ENCODE results near the gene TLK1. TPM values are rescaled to one million over a fixed set of nuclear protein-coding genes. Genes with fewer than 3 reads are reported as not detected.

The TLK1 gene
- total RNA-seq, 1 donor from 2014 or later, result 58.1 TPM

GRCh38 chr2:171201767-171202166 lies 41.1 kb upstream of the TLK1 start:
- ATAC-seq (no peak), DNase-seq (no peak)
- Histone ChIP-seq H3K36me3 (no peaks in the 10 kb centered on the region), H3K4me1 (no peaks in the 10 kb centered on the region), H3K27me3 (no peaks in the 10 kb centered on the region), H3K4me3 (no peak overlapping the region), H3K27ac (no peak overlapping the region), H3K9me3 (no peaks in the 10 kb centered on the region)
- intact Hi-C loops (cut with DNase I), result no loop called here
- TF ChIP-seq CTCF (IDR thresholded peaks at IDR 0.05), result no peak

- Histone ChIP-seq H3K27me3 (no peaks in the 10 kb centered on the region), H3K9me3 (no peaks in the 10 kb centered on the region), H3K36me3 (no peaks in the 10 kb centered on the region), H3K4me1 (no peaks in the 10 kb centered on the region), H3K4me3 (no peak overlapping the region), H3K27ac (no peak overlapping the region)
- TF ChIP-seq CTCF (IDR thresholded peaks at IDR 0.05), result no peak
- ATAC-seq, result no peak
- no peak for DNase-seq
- intact Hi-C loops (cut with DNase I), result no loop called here
Observed at GRCh38 chr2:171201271-171201670, 40.6 kb upstream of the TLK1 start.

GRCh38 chr2:171200469-171200868 lies 39.8 kb upstream of the TLK1 start:
- no peaks in the 10 kb centered on the region for H3K27me3 ChIP-seq
- H3K27ac ChIP-seq, result no peak overlapping the region
- no peak for DNase-seq
- no peak overlapping the region for H3K4me3 ChIP-seq
- no peak for TF ChIP-seq CTCF (IDR thresholded peaks at IDR 0.05)
- H3K36me3 ChIP-seq, result no peaks in the 10 kb centered on the region
- ATAC-seq, result no peak
- intact Hi-C loops (cut with DNase I), result no loop called here
- H3K4me1 ChIP-seq, result no peaks in the 10 kb centered on the region
- H3K9me3 ChIP-seq, result no peaks in the 10 kb centered on the region

- Histone ChIP-seq H3K9me3 (no peaks in the 10 kb centered on the region), H3K4me1 (no peaks in the 10 kb centered on the region), H3K36me3 (no peaks in the 10 kb centered on the region), H3K4me3 (no peak overlapping the region), H3K27me3 (no peaks in the 10 kb centered on the region), H3K27ac (no peak overlapping the region)
- intact Hi-C loops (cut with DNase I), result no loop called here
- ATAC-seq (no peak), DNase-seq (no peak)
- no peak for TF ChIP-seq CTCF (IDR thresholded peaks at IDR 0.05)
Observed at GRCh38 chr2:171191021-171191420, 30.3 kb upstream of the TLK1 start.

- intact Hi-C loops (cut with DNase I), result no loop called here
- H3K27me3 ChIP-seq, result no peaks in the 10 kb centered on the region
- no peak overlapping the region for H3K4me3 ChIP-seq
- ATAC-seq (no peak), DNase-seq (no peak)
- no peaks in the 10 kb centered on the region for H3K4me1 ChIP-seq
- H3K27ac ChIP-seq, result no peak overlapping the region
- no peaks in the 10 kb centered on the region for H3K9me3 ChIP-seq
- H3K36me3 ChIP-seq, result no peaks in the 10 kb centered on the region
- no peak for TF ChIP-seq CTCF (IDR thresholded peaks at IDR 0.05)
Observed at GRCh38 chr2:171187819-171188218, 27.1 kb upstream of the TLK1 start.

GRCh38 chr2:171187177-171187576 lies 26.5 kb upstream of the TLK1 start:
- Histone ChIP-seq H3K36me3 (no peaks in the 10 kb centered on the region), H3K27me3 (no peaks in the 10 kb centered on the region), H3K4me1 (no peaks in the 10 kb centered on the region), H3K27ac (no peak overlapping the region), H3K9me3 (no peaks in the 10 kb centered on the region), H3K4me3 (no peak overlapping the region)
- intact Hi-C loops (cut with DNase I), result no loop called here
- no peak for ATAC-seq
- TF ChIP-seq CTCF (IDR thresholded peaks at IDR 0.05), result no peak
- DNase-seq, result no peak

Measured in upper lobe of right lung (tissue), 1 donor.